Measurements from ENCODE around the gene GAS7. TPM values are rescaled to one million over a fixed set of nuclear protein-coding genes. Genes with fewer than 3 reads are reported as not detected.

The GAS7 gene
- total and polyA plus RNA-seq, 2 of the 13 experiments (the other 11 are each of a cell fraction or from before 2014, with no cell fraction given): 1.0 to 5.2 TPM

DNA sequence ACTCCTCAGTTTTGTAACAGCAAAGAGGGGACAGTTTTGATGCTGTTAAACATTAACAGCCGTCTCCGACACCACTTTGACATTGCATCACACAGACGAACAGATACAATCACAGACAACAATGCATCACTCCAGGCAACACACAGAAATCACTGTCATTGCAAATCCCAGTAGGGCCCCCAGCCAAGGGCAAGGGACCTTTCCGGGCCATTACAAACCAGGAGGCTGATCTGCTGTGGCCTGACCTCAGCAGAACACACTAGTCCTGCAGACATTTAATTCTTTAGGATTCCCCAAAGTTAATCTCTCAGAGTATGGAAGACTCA, 157.2 kb downstream of the GAS7 start (continued):
- TF ChIP-seq ZBTB2 (CRISPR knock-in tag; IDR thresholded peaks at IDR 0.05; ENCODE audit: low read depth): no peak
- TF ChIP-seq KDM1A (CRISPR knock-in tag; IDR thresholded peaks at IDR 0.05): no peak
- no peak for TF ChIP-seq PREB (CRISPR knock-in tag; IDR thresholded peaks at IDR 0.05)
- TF ChIP-seq FOXJ3 (CRISPR knock-in tag; IDR thresholded peaks at IDR 0.05; ENCODE audit: borderline replicate concordance): no peak
- no peak for TF ChIP-seq HNRNPK (IDR thresholded peaks at IDR 0.05; ENCODE audit: low read depth, low read length, poor library complexity, severe bottlenecking)
- TF ChIP-seq CEBPG (CRISPR knock-in tag; IDR thresholded peaks at IDR 0.05): peak; percentile 88
- TF ChIP-seq ZNF512 (CRISPR knock-in tag; IDR thresholded peaks at IDR 0.05): no peak
- no peak for TF ChIP-seq ZNF615 (CRISPR knock-in tag; IDR thresholded peaks at IDR 0.05; ENCODE audit: borderline replicate concordance)
- TF ChIP-seq, protein P1, sequence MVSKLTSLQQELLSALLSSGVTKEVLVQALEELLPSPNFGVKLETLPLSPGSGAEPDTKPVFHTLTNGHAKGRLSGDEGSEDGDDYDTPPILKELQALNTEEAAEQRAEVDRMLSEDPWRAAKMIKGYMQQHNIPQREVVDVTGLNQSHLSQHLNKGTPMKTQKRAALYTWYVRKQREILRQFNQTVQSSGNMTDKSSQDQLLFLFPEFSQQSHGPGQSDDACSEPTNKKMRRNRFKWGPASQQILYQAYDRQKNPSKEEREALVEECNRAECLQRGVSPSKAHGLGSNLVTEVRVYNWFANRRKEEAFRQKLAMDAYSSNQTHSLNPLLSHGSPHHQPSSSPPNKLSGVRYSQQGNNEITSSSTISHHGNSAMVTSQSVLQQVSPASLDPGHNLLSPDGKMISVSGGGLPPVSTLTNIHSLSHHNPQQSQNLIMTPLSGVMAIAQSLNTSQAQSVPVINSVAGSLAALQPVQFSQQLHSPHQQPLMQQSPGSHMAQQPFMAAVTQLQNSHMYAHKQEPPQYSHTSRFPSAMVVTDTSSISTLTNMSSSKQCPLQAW (CRISPR knock-in tag; IDR thresholded peaks at IDR 0.05): peak; percentile 82
- no peak for TF ChIP-seq PLSCR1 (CRISPR knock-in tag; IDR thresholded peaks at IDR 0.05; ENCODE audit: borderline replicate concordance)
- TF ChIP-seq FOXO1 (CRISPR knock-in tag; IDR thresholded peaks at IDR 0.05): peak; percentile 16; the same call in 1 of the 2 replicates
- TF ChIP-seq HOXA9 (CRISPR knock-in tag; IDR thresholded peaks at IDR 0.05; ENCODE audit: borderline replicate concordance): no peak
- TF ChIP-seq ZBTB20 (CRISPR knock-in tag; IDR thresholded peaks at IDR 0.05; ENCODE audit: borderline replicate concordance, low read depth): no peak
- TF ChIP-seq JUNB (CRISPR knock-in tag; IDR thresholded peaks at IDR 0.05; ENCODE audit: borderline replicate concordance): no peak
- no peak for TF ChIP-seq FOXM1 (CRISPR knock-in tag; IDR thresholded peaks at IDR 0.05)
- TF ChIP-seq IKZF1 (IDR thresholded peaks at IDR 0.05): no peak
- TF ChIP-seq ZFP82 (CRISPR knock-in tag; IDR thresholded peaks at IDR 0.05; ENCODE audit: borderline replicate concordance): no peak
- TF ChIP-seq ZNF484 (CRISPR knock-in tag; IDR thresholded peaks at IDR 0.05; ENCODE audit: borderline replicate concordance, low read depth): no peak
- no peak for TF ChIP-seq MXD3 (CRISPR knock-in tag; IDR thresholded peaks at IDR 0.05)
- TF ChIP-seq MEIS2 (CRISPR knock-in tag; IDR thresholded peaks at IDR 0.05): no peak
- TF ChIP-seq XBP1 (CRISPR knock-in tag; IDR thresholded peaks at IDR 0.05): no peak
